Mononuclear cell (primary cell): ENCODE results near the gene BICD2. TPM values are rescaled to one million over a fixed set of nuclear protein-coding genes. Genes with fewer than 3 reads are reported as not detected.

ENCODE experiments used
- H3K27me3 ChIP-seq: 2 replicates; pipeline ENCODE4 v1.6.0; 2011; ENCODE audit warnings: low read length, control low read depth; ENCODE audit not compliant: insufficient read depth
- H3K4me1 ChIP-seq: 2 replicates; pipeline ENCODE4 v1.5.1; 2011; ENCODE audit warnings: mild to moderate bottlenecking, low read length, control low read depth; ENCODE audit not compliant: insufficient read depth
- H3K4me3 ChIP-seq: 2 replicates; pipeline ENCODE4 v1.5.1; 2011; ENCODE audit warnings: mild to moderate bottlenecking, low read length, moderate library complexity
- H3K9me3 ChIP-seq: 2 replicates; pipeline ENCODE4 v1.5.1; 2011; ENCODE audit warnings: low read depth, mild to moderate bottlenecking, control low read depth, low read length
- total RNA-seq: library from RNA; depleted of rRNA; stranded (reverse); fragments of >200 nt; gene quantifications from one replicate; pipeline ENCODE4 v1.2.3, GENCODE V29; 2012

The BICD2 gene
- total RNA-seq, 1 donor: 27.9 TPM

DNA sequence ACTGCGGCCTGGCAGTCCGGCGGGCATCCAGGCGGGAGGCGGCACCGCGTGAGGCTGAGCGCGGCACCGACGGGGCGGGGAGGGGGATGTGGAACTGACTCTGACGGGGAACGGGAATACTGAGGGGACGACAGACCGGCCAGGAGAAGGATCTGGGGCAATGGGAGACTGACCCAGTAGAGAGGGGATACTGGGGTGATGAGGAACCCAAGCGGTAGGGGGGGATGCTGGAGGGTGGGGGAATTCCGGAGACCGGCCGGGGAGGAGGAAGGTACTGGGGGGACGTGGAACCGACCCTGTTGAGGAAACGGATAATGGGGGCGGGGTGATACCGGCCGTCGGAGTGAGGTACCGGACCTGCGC is 95.1 kb downstream of the BICD2 start:
- H3K4me3 ChIP-seq: peak overlapping the region; percentile 65
- no peaks in the 10 kb centered on the region for H3K27me3 ChIP-seq
- peaks cover 22% of the 10 kb centered on the region for H3K4me1 ChIP-seq
- H3K9me3 ChIP-seq: no peaks in the 10 kb centered on the region

DNA sequence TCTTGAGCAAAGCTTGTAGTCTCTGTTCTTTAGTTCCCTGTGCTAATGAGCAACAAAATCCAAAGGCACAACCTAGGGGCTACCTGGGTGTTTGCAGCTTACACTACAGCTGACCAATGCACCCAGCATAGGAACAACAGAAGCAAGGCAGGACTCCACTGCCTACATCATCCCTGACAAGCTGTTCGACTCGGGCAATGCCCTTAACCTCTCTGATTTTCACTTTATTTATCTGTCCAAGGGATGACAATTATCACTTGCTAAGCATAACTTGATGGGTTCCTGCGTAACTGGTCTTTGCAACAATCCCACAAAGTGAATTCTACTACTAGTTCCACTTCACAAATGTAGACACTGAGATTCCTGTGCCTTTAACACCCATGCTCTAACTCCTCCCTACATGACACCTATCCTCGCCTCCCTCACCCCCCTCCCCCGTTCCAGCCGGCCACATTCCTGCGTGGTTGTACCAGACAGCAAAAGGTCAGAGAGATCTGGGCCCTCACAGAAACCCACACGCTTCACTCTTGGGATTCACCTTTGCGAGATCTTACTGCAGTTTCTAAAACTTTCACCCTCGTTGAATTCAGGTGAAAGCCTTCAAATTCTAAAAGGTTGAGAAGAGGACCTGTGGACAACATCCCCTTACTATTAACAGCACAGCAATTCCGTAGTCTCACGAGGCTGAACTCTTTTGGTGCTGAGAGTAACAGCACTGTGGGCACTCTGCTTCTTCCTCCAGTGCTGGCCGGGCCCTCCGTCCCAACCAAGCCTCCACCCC is 95.7 kb downstream of the BICD2 start:
- Histone ChIP-seq H3K4me3 (peak overlapping the region; percentile 65), H3K9me3 (no peaks in the 10 kb centered on the region), H3K4me1 (peaks cover 26% of the 10 kb centered on the region), H3K27me3 (no peaks in the 10 kb centered on the region)

DNA sequence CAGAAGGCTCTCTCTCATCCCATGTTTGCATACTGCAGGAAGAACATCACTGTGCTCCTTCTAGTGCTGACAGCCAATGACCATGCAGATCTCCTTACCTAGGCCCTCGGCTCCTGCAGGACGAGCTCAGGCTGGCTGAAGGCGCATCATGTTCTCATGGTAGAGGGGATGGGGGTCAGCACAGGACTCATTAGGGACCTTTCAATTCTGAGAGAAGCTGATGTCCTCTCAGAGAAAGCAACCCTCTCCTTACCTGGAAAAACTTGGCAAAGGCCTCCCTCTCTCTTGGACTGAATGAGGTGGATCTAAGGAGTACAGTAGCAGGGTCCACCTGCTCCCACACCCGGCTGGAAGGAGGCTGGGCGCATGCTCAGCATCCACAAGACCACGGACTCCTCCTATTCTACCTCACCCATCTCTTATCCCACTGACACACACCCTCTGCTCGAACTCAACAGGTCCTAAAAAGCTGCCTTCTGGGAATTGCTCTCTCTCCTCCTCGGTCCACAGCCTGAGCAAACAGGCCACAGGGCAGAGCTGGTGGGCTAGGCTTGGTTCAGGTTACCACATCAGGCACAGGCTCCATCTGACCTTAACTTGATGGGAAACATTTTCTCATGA is 97.6 kb downstream of the BICD2 start:
- Histone ChIP-seq H3K9me3 (no peaks in the 10 kb centered on the region), H3K4me1 (peaks cover 26% of the 10 kb centered on the region), H3K4me3 (no peak overlapping the region), H3K27me3 (no peaks in the 10 kb centered on the region)

DNA sequence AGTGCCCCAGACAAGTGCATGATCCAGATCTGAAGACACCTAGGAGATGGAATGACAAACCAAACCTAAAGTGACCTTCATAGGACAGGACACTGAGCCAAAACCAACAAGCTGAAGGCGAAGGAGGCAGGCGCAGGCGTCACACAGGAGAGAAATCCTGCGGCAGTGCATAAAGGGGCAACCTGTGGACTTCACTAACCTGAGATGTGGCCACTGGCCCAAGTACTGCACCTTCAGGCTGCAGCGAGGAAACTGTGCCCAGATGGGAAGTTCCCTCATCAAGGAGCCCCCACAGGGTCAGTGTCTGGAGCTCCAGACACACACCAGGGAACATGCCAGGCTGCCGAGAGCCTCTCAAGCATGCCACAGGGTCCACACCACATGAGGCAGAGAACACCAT is 98.4 kb downstream of the BICD2 start:
- H3K4me3 ChIP-seq: no peak overlapping the region
- no peaks in the 10 kb centered on the region for H3K27me3 ChIP-seq
- H3K9me3 ChIP-seq: no peaks in the 10 kb centered on the region
- peaks cover 23% of the 10 kb centered on the region for H3K4me1 ChIP-seq

DNA sequence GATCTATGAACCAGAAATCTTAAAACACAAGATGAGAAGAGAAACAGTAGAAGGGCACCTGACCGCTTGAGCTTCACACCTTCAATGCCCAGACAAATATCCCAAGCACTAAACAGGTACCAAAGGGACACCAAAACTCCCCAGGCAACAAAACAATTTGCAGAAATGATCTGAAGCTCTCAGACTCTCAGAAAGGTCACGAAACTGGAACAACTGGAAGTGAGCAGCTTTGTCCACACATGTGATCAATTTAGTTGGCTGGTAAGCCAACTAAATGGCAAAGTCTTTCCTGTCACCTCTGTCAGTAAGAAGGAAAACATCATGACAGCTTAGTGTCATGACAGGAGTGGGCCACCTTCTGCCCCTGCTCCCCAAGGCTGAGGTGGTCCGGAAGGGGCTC is 98.8 kb downstream of the BICD2 start:
- Histone ChIP-seq H3K9me3 (no peaks in the 10 kb centered on the region), H3K27me3 (no peaks in the 10 kb centered on the region), H3K4me1 (peaks cover 19% of the 10 kb centered on the region), H3K4me3 (no peak overlapping the region)

GRCh38 chr9:92664394-92665152 is 100.1 kb downstream of the BICD2 start:
- H3K9me3 ChIP-seq: no peaks in the 10 kb centered on the region
- no peaks in the 10 kb centered on the region for H3K27me3 ChIP-seq
- H3K4me1 ChIP-seq: peaks cover 17% of the 10 kb centered on the region
- H3K4me3 ChIP-seq: no peak overlapping the region

DNA sequence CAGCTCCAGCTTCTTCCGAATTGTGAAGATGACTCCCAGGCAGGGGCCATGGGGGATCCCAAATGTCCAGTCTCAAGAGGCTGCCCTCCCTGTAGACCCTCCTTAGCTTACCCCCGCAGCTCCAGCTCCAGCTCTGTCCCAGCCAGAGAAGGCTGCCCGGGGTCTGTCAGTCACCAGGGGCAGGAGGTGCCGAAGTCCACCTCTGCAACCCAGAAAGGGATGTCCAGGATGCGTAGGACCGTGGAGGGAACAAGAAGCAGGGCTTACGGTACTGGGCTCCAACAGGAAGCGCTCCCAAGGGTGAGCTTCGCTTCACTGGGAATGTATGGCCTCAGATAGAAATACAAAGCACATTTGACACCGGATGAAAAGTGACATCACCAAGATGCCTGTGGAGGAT is 100.7 kb downstream of the BICD2 start:
- Histone ChIP-seq H3K4me3 (no peak overlapping the region), H3K9me3 (no peaks in the 10 kb centered on the region), H3K27me3 (no peaks in the 10 kb centered on the region), H3K4me1 (peaks cover 12% of the 10 kb centered on the region)

DNA sequence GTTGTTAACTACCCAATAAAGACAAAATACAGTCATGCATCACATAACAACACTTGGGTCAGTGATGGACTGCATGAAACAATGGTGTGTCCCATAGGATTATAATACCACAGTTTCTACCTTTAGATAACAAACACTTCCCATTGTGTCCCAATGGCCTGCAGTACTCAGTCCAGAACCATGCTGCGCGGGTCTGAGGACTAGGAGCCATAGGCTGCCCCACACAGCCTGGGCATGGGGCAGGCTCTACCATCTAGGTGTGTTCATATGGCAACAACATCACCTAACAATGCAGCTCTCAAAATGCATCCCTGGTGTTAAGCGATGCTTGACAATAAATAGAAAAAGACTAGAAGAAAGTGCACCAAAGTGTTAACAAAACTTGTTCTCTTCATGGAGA is 101.5 kb downstream of the BICD2 start:
- no peaks in the 10 kb centered on the region for H3K27me3 ChIP-seq

DNA sequence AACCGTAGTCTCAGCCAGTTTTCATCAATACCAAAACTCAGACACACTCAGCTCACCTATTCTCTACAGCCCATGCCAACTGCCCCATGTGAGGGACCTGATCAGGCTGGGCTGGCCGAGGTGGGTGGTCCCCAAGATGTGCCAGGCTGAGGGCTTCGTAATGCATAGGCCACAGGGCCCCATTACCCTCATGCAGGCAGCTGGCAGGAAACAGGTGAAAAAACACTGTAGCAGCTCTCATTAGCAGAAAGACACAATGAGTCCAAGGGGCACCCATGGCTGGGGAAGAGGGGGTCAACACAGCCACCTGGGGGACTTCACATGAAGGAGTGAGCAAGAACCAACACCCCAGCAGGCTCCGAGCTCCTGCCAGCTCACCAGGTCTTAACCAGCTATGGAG is 102.9 kb downstream of the BICD2 start:
- H3K4me3 ChIP-seq: no peak overlapping the region

More for the DNA sequence above, 101.5 kb downstream of the BICD2 start:
- Histone ChIP-seq H3K4me1 (peaks cover 4% of the 10 kb centered on the region), H3K4me3 (no peak overlapping the region), H3K9me3 (no peaks in the 10 kb centered on the region)

More for the DNA sequence above, 102.9 kb downstream of the BICD2 start:
- peaks cover 4% of the 10 kb centered on the region for H3K4me1 ChIP-seq
- H3K9me3 ChIP-seq: no peaks in the 10 kb centered on the region
- H3K27me3 ChIP-seq: no peaks in the 10 kb centered on the region

Other genes starting within 250 kb of the BICD2 start
- gene ECM2, start 228.8 kb downstream of the BICD2 start, total RNA-seq: 0.31 TPM
- gene IPPK, start 94.7 kb downstream of the BICD2 start, total RNA-seq: 4.7 TPM
- gene ZNF484, start 113.2 kb upstream of the BICD2 start, total RNA-seq: 36.4 TPM
- gene FGD3, start 182.7 kb upstream of the BICD2 start, total RNA-seq: 55.7 TPM